A673 (cell line): ENCODE data around the gene SLC26A11. TPM values are rescaled to one million over a fixed set of nuclear protein-coding genes. Genes with fewer than 3 reads are reported as not detected.

Experiments
- BruUV-seq: library from RNA; stranded (reverse); fragments of 400-500 nt; replicated peaks from 2 replicates; lab custom pipeline; 2021; lab: Mats Ljungman, UMichigan
- CTCF ChIA-PET: fragments of 300-600 bp; sonication (Branson Sonifier 250); formaldehyde crosslinking; loops from one replicate; lab custom pipeline; 2022; ENCODE audit warnings: antibody characterized with exemption; lab: Charles Lee
- POLR2A ChIA-PET: fragments of 300-600 bp; sonication (Branson Sonifier 250); formaldehyde crosslinking; loops from one replicate; lab custom pipeline; 2022; ENCODE audit warnings: antibody characterized with exemption; ENCODE audit not compliant: low non-redundant PET; lab: Charles Lee
- DNase-seq: peaks from one replicate; pipeline ENCODE4 v3.0.0-alpha.2; 2015; ENCODE audit warnings: low spot score
- H3K27ac ChIP-seq: fragments of 200-600 bp; sonication (generic); 2 replicates; pipeline ENCODE4 v1.5.1; 2016; ENCODE audit warnings: mixed run types, low read depth, mild to moderate bottlenecking, mixed read lengths, antibody characterized with exemption, low read length; ENCODE audit not compliant: poor library complexity, severe bottlenecking
- H3K27me3 ChIP-seq: fragments of 200-600 bp; sonication (generic); replicated peaks from 2 replicates; pipeline ENCODE4 v1.6.1; 2017; ENCODE audit warnings: mixed run types, low read depth, mild to moderate bottlenecking, mixed read lengths, antibody characterized with exemption, low read length; ENCODE audit not compliant: insufficient read depth, poor library complexity
- H3K36me3 ChIP-seq: fragments of 200-600 bp; sonication (generic); 2 replicates; pipeline ENCODE4 v1.6.1; 2016; ENCODE audit warnings: mixed run types, mild to moderate bottlenecking, mixed read lengths, antibody characterized with exemption, low read length; ENCODE audit not compliant: insufficient read depth, poor library complexity, severe bottlenecking
- H3K4me1 ChIP-seq: fragments of 200-600 bp; sonication (generic); 2 replicates; pipeline ENCODE4 v1.6.1; 2017; ENCODE audit warnings: mixed run types, mild to moderate bottlenecking, mixed read lengths, antibody characterized with exemption, low read length; ENCODE audit not compliant: insufficient read depth, poor library complexity, severe bottlenecking
- H3K4me3 ChIP-seq: fragments of 200-600 bp; sonication (generic); 2 replicates; pipeline ENCODE4 v1.5.1; 2016; ENCODE audit warnings: low read depth, mixed run types, mild to moderate bottlenecking, mixed read lengths, low read length; ENCODE audit not compliant: poor library complexity, severe bottlenecking
- H3K9me3 ChIP-seq: fragments of 200-600 bp; sonication (generic); 2 replicates; pipeline ENCODE4 v1.6.1; 2016; ENCODE audit warnings: mixed run types, low read depth, mild to moderate bottlenecking, mixed read lengths, antibody characterized with exemption, low read length; ENCODE audit not compliant: poor library complexity, severe bottlenecking
- EZH2 ChIP-seq: fragments of 200-600 bp; sonication (generic); IDR thresholded peaks from 2 replicates; pipeline ENCODE4 v1.6.1; 2017; ENCODE audit warnings: borderline replicate concordance, low read depth, mild to moderate bottlenecking, mixed read lengths, antibody characterized with exemption, low read length; ENCODE audit not compliant: poor library complexity, severe bottlenecking
- intact Hi-C: fragments of 100-400 bp; cut with micrococcal nuclease; formaldehyde crosslinking; loops from one replicate; pipeline ENCODE4 v1.10.0; 2022; ENCODE audit not compliant: unreplicated experiment
- total RNA-seq: library from RNA; stranded (reverse); gene quantifications from 2 replicates; pipeline ENCODE4 v1.2.3, GENCODE V29; 2021
- TF ChIP-seq, protein P1 (sequence below): fragments of 300-800, 200-600 bp; sonication (generic); conservative IDR thresholded peaks from 2 replicates; pipeline ENCODE4 v1.5.1; 2017; ENCODE audit warnings: low read depth, mild to moderate bottlenecking, antibody characterized with exemption, low read length, moderate library complexity, mixed read lengths

Gene SLC26A11
- total RNA-seq, 1 experiment from 2014 or later, result 23.5 TPM

- no peaks in the 10 kb centered on the region for H3K9me3 ChIP-seq
- no peak for TF ChIP-seq EZH2
- TF ChIP-seq, protein P1, sequence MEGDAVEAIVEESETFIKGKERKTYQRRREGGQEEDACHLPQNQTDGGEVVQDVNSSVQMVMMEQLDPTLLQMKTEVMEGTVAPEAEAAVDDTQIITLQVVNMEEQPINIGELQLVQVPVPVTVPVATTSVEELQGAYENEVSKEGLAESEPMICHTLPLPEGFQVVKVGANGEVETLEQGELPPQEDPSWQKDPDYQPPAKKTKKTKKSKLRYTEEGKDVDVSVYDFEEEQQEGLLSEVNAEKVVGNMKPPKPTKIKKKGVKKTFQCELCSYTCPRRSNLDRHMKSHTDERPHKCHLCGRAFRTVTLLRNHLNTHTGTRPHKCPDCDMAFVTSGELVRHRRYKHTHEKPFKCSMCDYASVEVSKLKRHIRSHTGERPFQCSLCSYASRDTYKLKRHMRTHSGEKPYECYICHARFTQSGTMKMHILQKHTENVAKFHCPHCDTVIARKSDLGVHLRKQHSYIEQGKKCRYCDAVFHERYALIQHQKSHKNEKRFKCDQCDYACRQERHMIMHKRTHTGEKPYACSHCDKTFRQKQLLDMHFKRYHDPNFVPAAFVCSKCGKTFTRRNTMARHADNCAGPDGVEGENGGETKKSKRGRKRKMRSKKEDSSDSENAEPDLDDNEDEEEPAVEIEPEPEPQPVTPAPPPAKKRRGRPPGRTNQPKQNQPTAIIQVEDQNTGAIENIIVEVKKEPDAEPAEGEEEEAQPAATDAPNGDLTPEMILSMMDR, result no peak
- no peaks in the 10 kb centered on the region for H3K36me3 ChIP-seq
- H3K4me1 ChIP-seq, result no peaks in the 10 kb centered on the region
- no peak overlapping the region for H3K4me3 ChIP-seq
- intact Hi-C loops, result no loop called here
- CTCF ChIA-PET, result no interaction called here
- POLR2A ChIA-PET, result no interaction called here
- no peak for DNase-seq
- H3K27me3 ChIP-seq, result no peaks in the 10 kb centered on the region
- no peak overlapping the region for H3K27ac ChIP-seq
- no TSS peak for BruUV-seq
These were observed 5.0 kb downstream of the SLC26A11 start for GRCh38 chr17:80225230-80225629.

GRCh38 chr17:80227156-80227555, 6.9 kb downstream of the SLC26A11 start:
- intact Hi-C loops, result no loop called here
- TF ChIP-seq, protein P1, result no peak
- no peak for TF ChIP-seq EZH2
- POLR2A ChIA-PET, result no interaction called here
- Histone ChIP-seq H3K4me3 (no peak overlapping the region), H3K27ac (no peak overlapping the region), H3K36me3 (no peaks in the 10 kb centered on the region), H3K4me1 (no peaks in the 10 kb centered on the region), H3K27me3 (no peaks in the 10 kb centered on the region), H3K9me3 (peaks cover 6% of the 10 kb centered on the region)
- no TSS peak for BruUV-seq
- CTCF ChIA-PET, result no interaction called here
- DNase-seq, result no peak

GRCh38 chr17:80227666-80228065, 7.4 kb downstream of the SLC26A11 start:
- Histone ChIP-seq H3K9me3 (peaks cover 11% of the 10 kb centered on the region), H3K27me3 (no peaks in the 10 kb centered on the region), H3K4me1 (no peaks in the 10 kb centered on the region), H3K4me3 (no peak overlapping the region), H3K36me3 (no peaks in the 10 kb centered on the region), H3K27ac (no peak overlapping the region)
- no peak for DNase-seq
- intact Hi-C loops, result no loop called here
- BruUV-seq, result no TSS peak
- ChIA-PET CTCF (no interaction called here), POLR2A (no interaction called here)
- no peak for TF ChIP-seq EZH2
- TF ChIP-seq, protein P1, result no peak
